IMR-90 (cell line): ENCODE data around the gene ZNF774. TPM values are rescaled to one million over a fixed set of nuclear protein-coding genes. Genes with fewer than 3 reads are reported as not detected.

ENCODE experiments used
- ATAC-seq: fragments of 200-7000 bp; cut with Tn5 transposase; 2 replicates; pipeline ENCODE4 v1.9.1; 2020; ENCODE audit warnings: low read depth, mild to moderate bottlenecking, moderate library complexity
- BruUV-seq: library from RNA; stranded (reverse); fragments of 400-500 nt; replicated peaks from 2 replicates; lab custom pipeline; 2021; lab: Mats Ljungman, UMichigan
- CTCF ChIA-PET: fragments of 300-600 bp; formaldehyde crosslinking; extraction: SDS; loops from one replicate; lab custom pipeline; 2021; ENCODE audit warnings: antibody characterized with exemption; lab: Yijun Ruan, JAX
- POLR2A ChIA-PET: fragments of 300-600 bp; sonication (Branson Sonifier 250); formaldehyde crosslinking; loops from one replicate; lab custom pipeline; 2022; ENCODE audit warnings: antibody characterized with exemption; ENCODE audit not compliant: unreplicated experiment; lab: Charles Lee
- DNase-seq: peaks from one replicate; pipeline ENCODE4 v3.0.0; 2013
- H2AFZ ChIP-seq: replicated peaks from 2 replicates; pipeline ENCODE3; 2013; ENCODE audit warnings: low read length, mild to moderate bottlenecking; ENCODE audit not compliant: poor library complexity
- H2AK5ac ChIP-seq: 2 replicates; pipeline ENCODE4 v1.6.1; 2013; ENCODE audit warnings: low read depth, low read length, inconsistent platforms
- H2AK9ac ChIP-seq: replicated peaks from 2 replicates; pipeline ENCODE3; 2013; ENCODE audit warnings: mild to moderate bottlenecking, low read depth, low read length, moderate library complexity; ENCODE audit not compliant: poor library complexity
- H2BK120ac ChIP-seq: 2 replicates; pipeline ENCODE4 v1.6.1; 2013; ENCODE audit warnings: low read depth, low read length, inconsistent platforms
- H2BK15ac ChIP-seq: 3 replicates; pipeline ENCODE4 v1.6.1; 2013; ENCODE audit warnings: low read depth, low read length, inconsistent platforms
- H2BK20ac ChIP-seq: 2 replicates; pipeline ENCODE4 v1.6.1; 2013; ENCODE audit warnings: low read depth, mild to moderate bottlenecking, inconsistent platforms, low read length, moderate library complexity
- H2BK5ac ChIP-seq: 2 replicates; pipeline ENCODE4 v1.6.1; 2013; ENCODE audit warnings: mild to moderate bottlenecking, low read depth, low read length, inconsistent platforms; ENCODE audit not compliant: poor library complexity, severe bottlenecking
- H3K14ac ChIP-seq: replicated peaks from 2 replicates; pipeline ENCODE4 v1.6.1; 2013; ENCODE audit warnings: low read depth, low read length, inconsistent platforms
- H3K18ac ChIP-seq: 2 replicates; pipeline ENCODE4 v1.6.1; 2013; ENCODE audit warnings: low read depth, low read length, control low read depth
- H3K23ac ChIP-seq: 2 replicates; pipeline ENCODE4 v1.6.1; 2013; ENCODE audit warnings: low read depth, low read length, inconsistent platforms
- H3K27ac ChIP-seq: 2 replicates; pipeline ENCODE4 v1.5.1; 2013; ENCODE audit warnings: mild to moderate bottlenecking, control low read depth, low read length; ENCODE audit not compliant: insufficient read depth
- H3K27me3 ChIP-seq: 2 replicates; pipeline ENCODE4 v1.6.1; 2013; ENCODE audit warnings: low read length; ENCODE audit not compliant: control insufficient read depth, insufficient read depth
- H3K36me3 ChIP-seq: 2 replicates; pipeline ENCODE4 v1.6.1; 2013; ENCODE audit warnings: low read length, mixed read lengths; ENCODE audit not compliant: control insufficient read depth, insufficient read depth
- H3K4ac ChIP-seq: 2 replicates; pipeline ENCODE4 v1.6.1; 2013; ENCODE audit warnings: low read depth, low read length, inconsistent platforms
- H3K4me1 ChIP-seq: 2 replicates; pipeline ENCODE4 v1.6.1; 2013; ENCODE audit warnings: low read length, mixed read lengths; ENCODE audit not compliant: control insufficient read depth, insufficient read depth
- H3K4me2 ChIP-seq: 2 replicates; pipeline ENCODE4 v1.6.1; 2013; ENCODE audit warnings: low read depth, mild to moderate bottlenecking, control low read depth, low read length, moderate library complexity
- H3K4me3 ChIP-seq: 2 replicates; pipeline ENCODE4 v1.5.1; 2013; ENCODE audit warnings: low read depth, mild to moderate bottlenecking, control low read depth, low read length, moderate library complexity; ENCODE audit not compliant: insufficient read depth
- H3K56ac ChIP-seq: 2 replicates; pipeline ENCODE4 v1.6.1; 2013; ENCODE audit warnings: low read length, inconsistent platforms; ENCODE audit not compliant: insufficient read depth; ENCODE audit errors: extremely low read depth
- H3K79me1 ChIP-seq, 2 experiments: 2 replicates each; pipeline ENCODE4 v1.6.1; 2013; ENCODE audit warnings: low read length in 2 of 2, inconsistent platforms in 1 of 2, low read depth in 1 of 2
- H3K9ac ChIP-seq: 2 replicates; pipeline ENCODE4 v1.6.1; 2013; ENCODE audit warnings: low read depth, low read length, control low read depth
- H3K9me1 ChIP-seq: 2 replicates; pipeline ENCODE4 v1.6.1; 2013; ENCODE audit warnings: low read length, inconsistent platforms; ENCODE audit not compliant: insufficient read depth
- H3K9me3 ChIP-seq: 2 replicates; pipeline ENCODE4 v1.6.1; 2013; ENCODE audit warnings: low read length; ENCODE audit not compliant: control insufficient read depth, insufficient read depth
- H4K20me1 ChIP-seq: 2 replicates; pipeline ENCODE4 v1.6.1; 2013; ENCODE audit warnings: low read length, inconsistent platforms; ENCODE audit not compliant: insufficient read depth
- H4K5ac ChIP-seq: 2 replicates; pipeline ENCODE4 v1.6.1; 2013; ENCODE audit warnings: mild to moderate bottlenecking, low read depth, low read length, control low read depth
- H4K8ac ChIP-seq, 2 experiments: 2 replicates each; pipeline ENCODE4 v1.6.1; 2013; ENCODE audit warnings: low read depth in 2 of 2, low read length in 2 of 2, control low read depth in 1 of 2, inconsistent platforms in 1 of 2
- H4K91ac ChIP-seq: 2 replicates; pipeline ENCODE4 v1.6.1; 2013; ENCODE audit warnings: low read depth, low read length, inconsistent platforms; ENCODE audit not compliant: insufficient read depth
- BHLHE40 ChIP-seq: fragments of 150-350 bp; IDR thresholded peaks from 2 replicates; pipeline ENCODE4 v1.6.1; 2016; ENCODE audit warnings: mild to moderate bottlenecking, low read depth, low read length
- FOS ChIP-seq: fragments of 150-350 bp; IDR thresholded peaks from 2 replicates; pipeline ENCODE4 v1.6.1; 2016; ENCODE audit warnings: low read depth, low read length
- MAFK ChIP-seq: IDR thresholded peaks from 2 replicates; pipeline ENCODE4 v1.6.1; 2012; ENCODE audit warnings: low read depth, low read length, improper control_type of control experiment
- MAZ ChIP-seq: IDR thresholded peaks from 2 replicates; pipeline ENCODE4 v1.6.1; 2012; ENCODE audit warnings: low read depth, mild to moderate bottlenecking, low read length, improper control_type of control experiment, moderate library complexity, borderline replicate concordance
- MXI1 ChIP-seq: IDR thresholded peaks from 2 replicates; pipeline ENCODE4 v1.6.1; 2012; ENCODE audit warnings: low read depth, mild to moderate bottlenecking, low read length, moderate library complexity, borderline replicate concordance
- POLR2A ChIP-seq: IDR thresholded peaks from 2 replicates; pipeline ENCODE4 v1.6.1; 2012; ENCODE audit warnings: mild to moderate bottlenecking, low read depth, low read length
- RAD21 ChIP-seq: IDR thresholded peaks from 2 replicates; pipeline ENCODE4 v1.6.1; 2012; ENCODE audit warnings: low read length, improper control_type of control experiment
- WGBS, 2 experiments: methylation state at CpG; one replicate each; pipeline versions ENCODE4 v1.1.5 to v1.1.7; 2013; ENCODE audit warnings: missing lambda C conversion rate in 2 of 2; ENCODE audit not compliant: insufficient read length in 1 of 2; ENCODE audit errors: extremely low coverage in 2 of 2; 5-methylcytosine and 5-hydroxymethylcytosine counted together
- dilution Hi-C: fragments of 300-500 bp; cut with HindIII; formaldehyde crosslinking; loops from one replicate; pipeline ENCODE4 v1.14.3; 2018; ENCODE audit warnings: low sequenced_read_pairs; ENCODE audit not compliant: unreplicated experiment
- in situ Hi-C: fragments of 300-500 bp; cut with MboI; formaldehyde crosslinking; loops from 3 replicates; pipeline ENCODE4 v1.14.3; 2019; ENCODE audit warnings: low sequenced_read_pairs, inconsistent platforms, mixed read lengths
- intact Hi-C: fragments of 100-400 bp; cut with micrococcal nuclease; formaldehyde crosslinking; loops from 2 replicates; pipeline ENCODE4 v1.10.0; 2022
- polyA plus RNA-seq, 3 experiments: library from polyadenylated mRNA; depleted of rRNA; stranded (reverse); fragments of >200 nt; gene quantifications; 2 replicates each; pipeline ENCODE4 v1.2.3, GENCODE V29; 2012; ENCODE audit warnings: low replicate concordance in 1 of 3
- total RNA-seq: library from RNA; depleted of rRNA; stranded (reverse); fragments of >200 nt; gene quantifications from 2 replicates; pipeline ENCODE4 v1.2.3, GENCODE V29; 2012
- TF ChIP-seq, protein P1 (sequence below): fragments of 150-350 bp; IDR thresholded peaks from 2 replicates; pipeline ENCODE4 v1.6.1; 2016; ENCODE audit warnings: low read depth, mild to moderate bottlenecking, low read length, moderate library complexity, borderline replicate concordance

Gene ZNF774
- total and polyA plus RNA-seq, 2 of the 4 experiments (the other 2 are of a cell fraction): 0.91 to 1.1 TPM

DNA sequence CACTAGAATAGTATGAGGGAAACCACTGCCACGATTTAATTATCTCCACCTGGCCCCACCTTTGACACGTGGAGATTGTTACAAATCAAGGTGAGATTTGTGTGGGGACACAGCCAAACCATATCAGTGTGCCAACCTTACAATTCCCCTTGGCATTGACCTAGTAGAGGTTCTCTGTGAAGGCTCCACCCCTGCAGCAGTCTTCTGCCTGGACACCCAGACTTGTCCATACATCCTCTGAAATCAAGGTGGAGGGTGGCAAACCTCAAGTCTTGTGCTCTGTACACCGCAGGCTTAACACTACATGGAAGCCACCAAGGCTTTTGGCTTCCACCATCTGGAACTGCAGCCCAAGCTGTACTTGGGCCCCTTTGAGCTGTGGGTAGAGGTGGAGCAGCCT, 27.2 kb downstream of the ZNF774 start:
- CTCF ChIA-PET: no interaction called here
- no peaks in the 10 kb centered on the region for H3K79me1 ChIP-seq
- WGBS, 2 experiments: no CpG with 5 or more reads among the region's 3 CpGs

More for the DNA sequence above, 27.2 kb downstream of the ZNF774 start:
- Histone ChIP-seq H3K56ac (no peak overlapping the region), H2AK9ac (no peak overlapping the region), H3K4ac (no peak overlapping the region), H2AFZ (no peak overlapping the region), H3K4me1 (no peaks in the 10 kb centered on the region), H3K14ac (no peak overlapping the region), H4K5ac (no peak overlapping the region), H3K9me3 (peaks cover 8% of the 10 kb centered on the region), H3K18ac (no peak overlapping the region), H3K36me3 (no peaks in the 10 kb centered on the region), H4K8ac (no peak overlapping the region), H3K27me3 (no peaks in the 10 kb centered on the region), H3K4me2 (no peak overlapping the region), H4K20me1 (no peaks in the 10 kb centered on the region), H4K91ac (no peak overlapping the region), H2BK20ac (no peak overlapping the region), H2BK5ac (no peak overlapping the region), H2BK120ac (no peak overlapping the region), H2AK5ac (no peak overlapping the region), H3K4me3 (no peak overlapping the region), H3K27ac (no peak overlapping the region), H3K23ac (no peak overlapping the region), H2BK15ac (no peak overlapping the region), H3K9me1 (no peaks in the 10 kb centered on the region), H3K9ac (no peak overlapping the region)
- intact Hi-C loops: no loop called here
- ATAC-seq: no peak
- no peak for DNase-seq
- TF ChIP-seq RAD21 (no peak), MXI1 (no peak), BHLHE40 (no peak), MAFK (no peak), MAZ (no peak), POLR2A (no peak), FOS (no peak)
- TF ChIP-seq, protein P1, sequence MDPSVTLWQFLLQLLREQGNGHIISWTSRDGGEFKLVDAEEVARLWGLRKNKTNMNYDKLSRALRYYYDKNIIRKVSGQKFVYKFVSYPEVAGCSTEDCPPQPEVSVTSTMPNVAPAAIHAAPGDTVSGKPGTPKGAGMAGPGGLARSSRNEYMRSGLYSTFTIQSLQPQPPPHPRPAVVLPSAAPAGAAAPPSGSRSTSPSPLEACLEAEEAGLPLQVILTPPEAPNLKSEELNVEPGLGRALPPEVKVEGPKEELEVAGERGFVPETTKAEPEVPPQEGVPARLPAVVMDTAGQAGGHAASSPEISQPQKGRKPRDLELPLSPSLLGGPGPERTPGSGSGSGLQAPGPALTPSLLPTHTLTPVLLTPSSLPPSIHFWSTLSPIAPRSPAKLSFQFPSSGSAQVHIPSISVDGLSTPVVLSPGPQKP: no peak
- no TSS peak for BruUV-seq
- dilution Hi-C loops: no loop called here
- POLR2A ChIA-PET: no interaction called here
- in situ Hi-C loops: no loop called here
